ENCODE results near the gene PRRC2A.

DNA sequence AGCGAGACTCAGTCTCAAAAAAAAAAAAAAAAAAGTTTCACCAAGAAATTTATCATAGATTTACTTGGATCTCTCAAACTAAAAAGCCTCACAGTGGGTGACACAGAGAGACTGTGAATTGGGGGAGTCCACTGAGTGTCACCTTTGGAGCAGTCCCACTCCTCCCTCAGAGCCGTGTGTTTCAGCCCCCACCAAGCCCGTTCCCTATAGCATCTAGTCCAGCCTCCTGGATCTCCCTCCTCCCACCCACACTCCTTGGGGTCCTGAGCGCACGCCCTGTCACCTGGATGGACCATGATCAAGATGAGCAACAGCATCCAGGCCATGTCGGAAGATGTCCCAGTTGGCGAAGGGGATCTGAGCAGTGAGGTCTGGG is 28.1 kb upstream of the PRRC2A start:
- TF ChIP-seq POLR2AphosphoS5 (IDR thresholded peaks at IDR 0.05) (no peak), CTCF (IDR thresholded peaks at IDR 0.05 in 8 of 11, conservative IDR thresholded peaks at IDR 0.05 in 3 of 11) (no peak), POLR2A (IDR thresholded peaks at IDR 0.05) (no peak)
